Brain microvascular endothelial cell (primary cell): ENCODE results near the gene WNT10A.
"Not testable (repeated sequence)": the region's sequence is repeated elsewhere in the genome, so short reads cannot be mapped to it uniquely, and the experiment has no call there.

Experiments used
- DNase-seq: peaks from one replicate; pipeline ENCODE4 v3.0.0-alpha.2; 2020
- H3K27ac ChIP-seq: fragments of 250-450 bp; sonication (Bioruptor Pico); 2 replicates; pipeline ENCODE4 v1.5.1; 2020; ENCODE audit warnings: mild to moderate bottlenecking, moderate library complexity
- H3K27me3 ChIP-seq: fragments of 250-450 bp; sonication (Bioruptor Pico); replicated peaks from 2 replicates; pipeline ENCODE4 v1.5.1; 2020; ENCODE audit warnings: mild to moderate bottlenecking
- H3K36me3 ChIP-seq: fragments of 250-450 bp; sonication (Bioruptor Pico); replicated peaks from 2 replicates; pipeline ENCODE4 v1.5.1; 2020; ENCODE audit warnings: mild to moderate bottlenecking
- H3K4me3 ChIP-seq: 2 replicates; pipeline ENCODE4 v1.5.1; 2011; ENCODE audit warnings: low read depth, mild to moderate bottlenecking, control low read depth, low read length, moderate library complexity
- in situ Hi-C: cut with HindIII; loops from 2 replicates; pipeline ENCODE4 v1.10.0; 2017; ENCODE audit warnings: low sequenced_read_pairs, low pct_ligation_motif_present
- TF ChIP-seq, protein P1 (sequence below): IDR thresholded peaks from 2 replicates; pipeline ENCODE4 v1.5.1; 2011; ENCODE audit warnings: low read depth, mild to moderate bottlenecking, moderate library complexity, low read length, control low read depth, inconsistent platforms; ENCODE audit errors: missing control alignments

WNT10A gene

DNA sequence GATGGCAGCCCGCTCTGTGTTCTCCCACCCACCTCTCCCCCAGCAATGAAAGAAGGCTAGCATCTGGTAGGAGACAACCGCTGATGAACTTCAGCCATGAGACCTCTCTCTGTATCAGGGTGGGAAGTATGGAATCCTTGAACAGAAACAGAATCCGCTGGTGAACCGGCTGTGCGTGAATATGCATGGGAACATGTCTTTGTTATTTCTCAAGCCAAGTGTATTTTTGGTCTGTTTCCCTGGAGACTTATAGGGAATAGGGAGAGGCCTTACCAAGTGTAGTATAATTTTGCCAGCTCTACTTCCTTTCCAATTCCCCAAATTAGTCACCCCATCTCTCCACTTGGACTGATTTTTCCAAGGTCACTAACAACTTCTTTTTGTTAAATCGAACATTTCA is 30.1 kb downstream of the WNT10A start:
- no peak for DNase-seq
- TF ChIP-seq, protein P1, sequence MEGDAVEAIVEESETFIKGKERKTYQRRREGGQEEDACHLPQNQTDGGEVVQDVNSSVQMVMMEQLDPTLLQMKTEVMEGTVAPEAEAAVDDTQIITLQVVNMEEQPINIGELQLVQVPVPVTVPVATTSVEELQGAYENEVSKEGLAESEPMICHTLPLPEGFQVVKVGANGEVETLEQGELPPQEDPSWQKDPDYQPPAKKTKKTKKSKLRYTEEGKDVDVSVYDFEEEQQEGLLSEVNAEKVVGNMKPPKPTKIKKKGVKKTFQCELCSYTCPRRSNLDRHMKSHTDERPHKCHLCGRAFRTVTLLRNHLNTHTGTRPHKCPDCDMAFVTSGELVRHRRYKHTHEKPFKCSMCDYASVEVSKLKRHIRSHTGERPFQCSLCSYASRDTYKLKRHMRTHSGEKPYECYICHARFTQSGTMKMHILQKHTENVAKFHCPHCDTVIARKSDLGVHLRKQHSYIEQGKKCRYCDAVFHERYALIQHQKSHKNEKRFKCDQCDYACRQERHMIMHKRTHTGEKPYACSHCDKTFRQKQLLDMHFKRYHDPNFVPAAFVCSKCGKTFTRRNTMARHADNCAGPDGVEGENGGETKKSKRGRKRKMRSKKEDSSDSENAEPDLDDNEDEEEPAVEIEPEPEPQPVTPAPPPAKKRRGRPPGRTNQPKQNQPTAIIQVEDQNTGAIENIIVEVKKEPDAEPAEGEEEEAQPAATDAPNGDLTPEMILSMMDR = no peak
- in situ Hi-C loops = no loop called here
- H3K36me3 ChIP-seq = no peaks in the 10 kb centered on the region
- H3K4me3 ChIP-seq = no peak overlapping the region
- no peaks in the 10 kb centered on the region for H3K27me3 ChIP-seq
- no peak overlapping the region for H3K27ac ChIP-seq

- H3K36me3 ChIP-seq = no peaks in the 10 kb centered on the region
- no peak overlapping the region for H3K27ac ChIP-seq
- H3K27me3 ChIP-seq = no peaks in the 10 kb centered on the region
- in situ Hi-C loops = no loop called here
- DNase-seq = no peak
- H3K4me3 ChIP-seq = no peak overlapping the region
- TF ChIP-seq, protein P1 = no peak
Observed at GRCh38 chr2:218920504-218920903, 39.9 kb downstream of the WNT10A start.

DNA sequence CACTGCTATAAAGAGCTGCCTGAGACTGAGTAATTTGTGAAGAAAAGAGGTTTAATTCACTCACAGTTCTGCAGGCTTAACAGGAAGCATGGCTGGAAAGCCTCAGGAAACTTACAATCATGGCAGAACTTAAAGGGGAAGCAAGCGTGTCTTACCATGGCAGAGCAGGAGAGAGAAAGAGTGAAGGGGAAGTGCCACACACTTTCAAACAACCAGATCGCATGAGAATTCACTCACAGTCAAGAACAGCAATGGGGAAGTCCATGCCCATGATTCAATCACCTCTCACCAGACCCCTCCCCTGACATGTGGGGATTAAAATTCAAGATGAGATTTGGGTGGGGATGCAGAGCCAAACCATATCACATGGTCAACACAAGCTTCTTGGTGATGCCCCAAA is 44.1 kb downstream of the WNT10A start:
- H3K27ac ChIP-seq = no peak overlapping the region
- H3K4me3 ChIP-seq = no peak overlapping the region
- no peak for DNase-seq
- in situ Hi-C loops = no loop called here
- no peaks in the 10 kb centered on the region for H3K36me3 ChIP-seq
- H3K27me3 ChIP-seq = no peaks in the 10 kb centered on the region
- TF ChIP-seq, protein P1 = no peak

GRCh38 chr2:218925434-218925833 is 44.8 kb downstream of the WNT10A start:
- no peak for DNase-seq
- H3K4me3 ChIP-seq = no peak overlapping the region
- TF ChIP-seq, protein P1 = no peak
- in situ Hi-C loops = no loop called here
- no peaks in the 10 kb centered on the region for H3K27me3 ChIP-seq
- H3K27ac ChIP-seq = no peak overlapping the region
- H3K36me3 ChIP-seq = no peaks in the 10 kb centered on the region

DNA sequence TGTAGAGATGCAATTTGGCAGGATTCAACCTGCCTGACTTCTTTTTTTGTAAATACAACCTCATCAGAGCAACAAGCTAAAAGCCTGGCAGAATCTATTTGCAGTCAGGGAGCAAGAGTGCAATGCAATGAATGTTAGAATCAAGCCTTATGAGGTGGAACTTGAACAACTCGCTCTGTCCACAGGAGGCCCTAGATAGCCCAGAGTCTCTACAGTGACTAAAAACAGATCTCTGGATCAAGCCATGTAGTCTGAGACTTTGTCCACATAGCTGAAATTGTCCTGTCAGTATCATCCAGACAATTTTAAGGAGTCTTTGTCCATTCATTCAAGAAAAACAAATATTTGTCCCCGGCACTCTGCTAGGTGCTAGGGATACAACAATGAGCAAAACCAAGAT is 46.8 kb downstream of the WNT10A start:
- H3K4me3 ChIP-seq = no peak overlapping the region
- TF ChIP-seq, protein P1 = no peak
- in situ Hi-C loops = no loop called here
- no peaks in the 10 kb centered on the region for H3K36me3 ChIP-seq
- H3K27ac ChIP-seq = no peak overlapping the region
- no peaks in the 10 kb centered on the region for H3K27me3 ChIP-seq
- DNase-seq = no peak

DNA sequence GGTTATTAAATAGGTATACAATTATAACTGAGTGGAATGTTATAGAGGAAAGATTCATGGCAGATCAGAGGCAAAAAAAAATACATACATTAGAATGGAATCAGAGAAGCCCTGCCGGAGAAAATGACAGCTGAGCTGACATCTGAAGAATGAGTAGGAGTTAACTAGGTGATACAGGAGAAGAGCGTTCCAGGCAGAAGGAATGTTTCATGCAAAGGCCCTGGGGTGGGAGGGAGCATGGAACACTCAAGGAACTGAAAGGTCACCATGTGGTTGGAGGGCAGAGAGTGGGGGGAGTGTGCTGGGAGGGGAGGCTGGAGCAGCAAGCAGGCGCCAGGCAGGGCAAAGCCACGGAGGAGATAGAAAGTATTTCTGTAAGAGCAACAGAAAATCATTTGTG is 47.2 kb downstream of the WNT10A start:
- no peak for DNase-seq
- Histone ChIP-seq H3K27me3 (no peaks in the 10 kb centered on the region), H3K27ac (no peak overlapping the region), H3K36me3 (no peaks in the 10 kb centered on the region), H3K4me3 (no peak overlapping the region)
- in situ Hi-C loops = no loop called here
- TF ChIP-seq, protein P1 = no peak

DNA sequence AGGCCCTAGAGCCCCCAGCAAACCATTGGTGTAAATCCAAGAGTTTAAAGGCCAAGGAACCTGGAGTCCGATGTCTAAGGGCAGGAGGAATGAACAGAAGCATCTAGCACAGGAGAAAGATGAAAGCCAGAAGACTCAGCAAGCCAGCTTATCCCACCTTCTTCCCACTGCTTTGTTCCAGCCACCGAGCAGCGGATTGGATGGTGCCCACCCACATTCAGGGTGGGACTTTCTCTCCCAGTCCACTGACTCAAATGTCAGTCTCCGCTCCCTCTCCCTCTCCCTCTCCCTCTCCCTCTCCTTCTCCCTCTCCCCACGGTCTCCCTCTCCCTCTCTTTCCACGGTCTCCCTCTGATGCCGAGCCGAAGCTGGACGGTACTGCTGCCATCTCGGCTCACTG is 49.8 kb downstream of the WNT10A start:
- DNase-seq, H3K27me3 ChIP-seq, H3K36me3 ChIP-seq, H3K4me3 ChIP-seq, in situ Hi-C loops, H3K27ac ChIP-seq: not testable (repeated sequence)

GRCh38 chr2:218931751-218932150 is 51.1 kb downstream of the WNT10A start:
- H3K4me3 ChIP-seq, H3K27me3 ChIP-seq, in situ Hi-C loops: not testable (repeated sequence)

More at GRCh38 chr2:218931751-218932150, 51.1 kb downstream of the WNT10A start:
- not testable (repeated sequence) for H3K27ac ChIP-seq, DNase-seq, H3K36me3 ChIP-seq
